Measurements from ENCODE around the gene TGIF1.

The TGIF1 gene

DNA sequence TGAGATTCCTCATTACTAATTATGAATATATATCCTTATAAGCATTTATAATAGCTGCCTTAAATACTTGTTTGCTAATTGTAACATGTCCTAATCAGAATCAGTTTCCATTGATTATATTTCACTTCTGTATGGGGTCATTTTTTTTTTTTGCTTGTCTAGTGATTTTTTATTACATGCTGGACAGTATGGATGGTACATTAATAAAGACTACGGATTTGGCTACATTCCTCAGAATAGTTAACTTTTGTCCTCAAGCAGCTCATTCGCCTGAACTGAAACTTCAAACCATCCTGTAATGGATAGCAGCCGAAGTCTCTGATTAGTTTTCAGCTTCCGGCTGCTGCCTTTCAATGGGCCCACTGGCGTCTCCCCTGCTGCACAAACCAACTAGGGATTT lies 11.7 kb downstream of the TGIF1 start:
- H3K14ac ChIP-seq (ENCODE audit: low read length in 2 of 2) = no peak overlapping the region
- H3K4me1 ChIP-seq (ENCODE audit: control insufficient read depth, insufficient read depth, low read depth, low read length) = peaks cover 6% of the 10 kb centered on the region
- no peak overlapping the region for H2BK15ac ChIP-seq (ENCODE audit: low read depth, poor library complexity, severe bottlenecking)
- no peak overlapping the region for H3K27ac ChIP-seq (ENCODE audit: low read length, poor library complexity, severe bottlenecking)
- no peak overlapping the region for H3K4me2 ChIP-seq (ENCODE audit: low read length, poor library complexity, severe bottlenecking)
- no peak for DNase-seq
- H2BK12ac ChIP-seq (ENCODE audit: low read length in 2 of 2) = no peak overlapping the region
- H3K18ac ChIP-seq (ENCODE audit: low read depth in 1 of 2, low read length in 2 of 2) = no peak overlapping the region
- H3K4ac ChIP-seq (ENCODE audit: low read depth in 1 of 2, low read length in 2 of 2) = no peak overlapping the region
- no peak overlapping the region for H4K91ac ChIP-seq (ENCODE audit: low read length)
- H2AFZ ChIP-seq (ENCODE audit: low read depth, low read length) = no peak overlapping the region
- H3K27me3 ChIP-seq (ENCODE audit: control insufficient read depth in 1 of 2, insufficient read depth in 1 of 2, low read length in 2 of 2) = no peaks in the 10 kb centered on the region
- H3K79me1 ChIP-seq (replicated peaks; ENCODE audit: low read length, poor library complexity, severe bottlenecking) = peaks cover 1% of the 10 kb centered on the region
- WGBS = 97% methylated on average over 5 of the region's 5 CpGs
- H3K9ac ChIP-seq (ENCODE audit: low read length) = no peak overlapping the region
- H3K9me3 ChIP-seq (ENCODE audit: control insufficient read depth, low read length) = peaks cover 22% of the 10 kb centered on the region
- H3K4me3 ChIP-seq (ENCODE audit: insufficient read depth in 1 of 2, low read depth in 1 of 2, low read length in 2 of 2) = no peak overlapping the region
- no peak overlapping the region for H4K8ac ChIP-seq (ENCODE audit: low read length)
- no peak overlapping the region for H2BK120ac ChIP-seq (ENCODE audit: low read depth, low read length)
- peaks cover 14 to 54% of the 10 kb centered on the region in 2 experiments for H3K36me3 ChIP-seq (ENCODE audit: control insufficient read depth in 1 of 2, insufficient read depth in 2 of 2, low read depth in 1 of 2, low read length in 2 of 2)
- no peak overlapping the region for H2BK5ac ChIP-seq (ENCODE audit: low read depth, low read length, poor library complexity, severe bottlenecking)
- H3K23ac ChIP-seq (ENCODE audit: low read length in 2 of 2) = no peak overlapping the region
- H2AK5ac ChIP-seq (ENCODE audit: low read length, severe bottlenecking) = no peak overlapping the region

DNA sequence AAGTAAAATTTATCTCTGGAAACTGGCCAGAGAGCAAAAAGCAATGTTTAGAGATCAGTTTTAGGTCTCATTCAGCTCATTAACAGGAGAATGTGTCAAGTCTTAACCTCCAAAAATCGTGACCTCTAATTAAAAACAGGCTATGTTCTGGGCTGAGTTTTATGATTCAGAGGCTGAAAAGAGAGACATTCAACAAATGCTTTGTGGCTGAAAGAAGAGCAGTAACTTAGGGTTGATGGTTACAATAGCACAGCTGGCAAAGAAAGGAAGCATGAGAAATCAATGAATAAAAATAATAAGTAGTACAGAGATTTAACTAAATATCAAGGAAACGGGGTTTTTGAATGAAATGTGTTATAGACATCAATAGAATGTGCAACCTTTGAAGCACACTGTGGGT lies 13.1 kb downstream of the TGIF1 start:
- H2BK15ac ChIP-seq (ENCODE audit: low read depth, poor library complexity, severe bottlenecking) = no peak overlapping the region
- peaks cover 22% of the 10 kb centered on the region for H3K9me3 ChIP-seq (ENCODE audit: control insufficient read depth, low read length)
- H4K8ac ChIP-seq (ENCODE audit: low read length) = no peak overlapping the region
- 100% methylated on average over 2 of the region's 2 CpGs for WGBS
- no peak overlapping the region for H3K4ac ChIP-seq (ENCODE audit: low read depth in 1 of 2, low read length in 2 of 2)
- H3K4me2 ChIP-seq (ENCODE audit: low read length, poor library complexity, severe bottlenecking) = no peak overlapping the region
- no peaks in the 10 kb centered on the region for H3K27me3 ChIP-seq (ENCODE audit: control insufficient read depth in 1 of 2, insufficient read depth in 1 of 2, low read length in 2 of 2)
- no peak overlapping the region for H3K23ac ChIP-seq (ENCODE audit: low read length in 2 of 2)
- H4K91ac ChIP-seq (ENCODE audit: low read length) = no peak overlapping the region
- no peak overlapping the region for H2BK120ac ChIP-seq (ENCODE audit: low read depth, low read length)
- H3K27ac ChIP-seq (ENCODE audit: low read length, poor library complexity, severe bottlenecking) = no peak overlapping the region
- no peak overlapping the region for H3K18ac ChIP-seq (ENCODE audit: low read depth in 1 of 2, low read length in 2 of 2)
- peak overlapping the region; percentile 50 for H3K9ac ChIP-seq (ENCODE audit: low read length)
- no peak overlapping the region for H2BK12ac ChIP-seq (ENCODE audit: low read length in 2 of 2)
- no peak for DNase-seq
- no peak overlapping the region for H2AFZ ChIP-seq (ENCODE audit: low read depth, low read length)
- peaks cover 1% of the 10 kb centered on the region for H3K79me1 ChIP-seq (replicated peaks; ENCODE audit: low read length, poor library complexity, severe bottlenecking)
- H3K14ac ChIP-seq (ENCODE audit: low read length in 2 of 2) = no peak overlapping the region
- peaks cover 8 to 43% of the 10 kb centered on the region in 2 experiments for H3K36me3 ChIP-seq (ENCODE audit: control insufficient read depth in 1 of 2, insufficient read depth in 2 of 2, low read depth in 1 of 2, low read length in 2 of 2)
- no peak overlapping the region for H3K4me3 ChIP-seq (ENCODE audit: insufficient read depth in 1 of 2, low read depth in 1 of 2, low read length in 2 of 2)
- no peak overlapping the region for H2BK5ac ChIP-seq (ENCODE audit: low read depth, low read length, poor library complexity, severe bottlenecking)
- H2AK5ac ChIP-seq (ENCODE audit: low read length, severe bottlenecking) = no peak overlapping the region
- no peaks in the 10 kb centered on the region for H3K4me1 ChIP-seq (ENCODE audit: control insufficient read depth, insufficient read depth, low read depth, low read length)

DNA sequence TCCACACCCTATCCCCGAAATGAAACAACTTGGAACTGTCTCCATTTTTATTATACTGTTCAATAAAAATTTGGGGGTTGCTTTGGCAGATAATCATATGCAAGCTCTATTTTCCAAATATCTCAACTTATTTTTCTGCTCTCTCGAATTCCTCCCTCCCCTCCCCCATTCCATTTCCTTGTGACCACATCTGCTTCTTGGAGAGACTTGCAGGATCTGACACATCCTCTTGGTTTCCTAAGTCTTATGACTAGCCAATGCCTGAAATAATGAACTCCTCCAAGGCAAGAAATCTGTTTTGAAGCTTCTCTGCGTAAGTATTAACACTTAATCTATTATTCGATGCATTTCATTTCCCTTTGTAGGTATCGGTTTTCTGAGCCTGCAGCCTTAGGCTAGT lies 16.1 kb downstream of the TGIF1 start:
- Histone ChIP-seq H3K4ac (ENCODE audit: low read depth in 1 of 2, low read length in 2 of 2) (no peak overlapping the region), H3K9ac (ENCODE audit: low read length) (peak overlapping the region; percentile 81), H3K4me1 (ENCODE audit: control insufficient read depth, insufficient read depth, low read depth, low read length) (peaks cover 2% of the 10 kb centered on the region), H3K9me3 (ENCODE audit: control insufficient read depth, low read length) (peaks cover 10% of the 10 kb centered on the region), H3K4me3 (ENCODE audit: insufficient read depth in 1 of 2, low read depth in 1 of 2, low read length in 2 of 2) (peak overlapping the region in 1 of 2 experiments; percentile 57), H4K91ac (ENCODE audit: low read length) (no peak overlapping the region), H2AK5ac (ENCODE audit: low read length, severe bottlenecking) (no peak overlapping the region), H4K8ac (ENCODE audit: low read length) (no peak overlapping the region), H3K27ac (ENCODE audit: low read length, poor library complexity, severe bottlenecking) (peak overlapping the region; percentile 37), H3K36me3 (ENCODE audit: control insufficient read depth in 1 of 2, insufficient read depth in 2 of 2, low read depth in 1 of 2, low read length in 2 of 2) (peaks cover 8 to 26% of the 10 kb centered on the region in 2 experiments), H3K79me1 (replicated peaks; ENCODE audit: low read length, poor library complexity, severe bottlenecking) (peaks cover under 1% of the 10 kb centered on the region), H2AFZ (ENCODE audit: low read depth, low read length) (no peak overlapping the region), H3K27me3 (ENCODE audit: control insufficient read depth in 1 of 2, insufficient read depth in 1 of 2, low read length in 2 of 2) (no peaks in the 10 kb centered on the region), H3K4me2 (ENCODE audit: low read length, poor library complexity, severe bottlenecking) (no peak overlapping the region), H2BK5ac (ENCODE audit: low read depth, low read length, poor library complexity, severe bottlenecking) (no peak overlapping the region), H2BK120ac (ENCODE audit: low read depth, low read length) (no peak overlapping the region), H3K14ac (ENCODE audit: low read length in 2 of 2) (no peak overlapping the region), H3K23ac (ENCODE audit: low read length in 2 of 2) (no peak overlapping the region), H2BK15ac (ENCODE audit: low read depth, poor library complexity, severe bottlenecking) (no peak overlapping the region), H3K18ac (ENCODE audit: low read depth in 1 of 2, low read length in 2 of 2) (peak overlapping the region in 1 of 2 experiments; percentile 75), H2BK12ac (ENCODE audit: low read length in 2 of 2) (no peak overlapping the region)
- peak; percentile 84 for DNase-seq
- WGBS = 58% methylated on average over 4 of the region's 5 CpGs

DNA sequence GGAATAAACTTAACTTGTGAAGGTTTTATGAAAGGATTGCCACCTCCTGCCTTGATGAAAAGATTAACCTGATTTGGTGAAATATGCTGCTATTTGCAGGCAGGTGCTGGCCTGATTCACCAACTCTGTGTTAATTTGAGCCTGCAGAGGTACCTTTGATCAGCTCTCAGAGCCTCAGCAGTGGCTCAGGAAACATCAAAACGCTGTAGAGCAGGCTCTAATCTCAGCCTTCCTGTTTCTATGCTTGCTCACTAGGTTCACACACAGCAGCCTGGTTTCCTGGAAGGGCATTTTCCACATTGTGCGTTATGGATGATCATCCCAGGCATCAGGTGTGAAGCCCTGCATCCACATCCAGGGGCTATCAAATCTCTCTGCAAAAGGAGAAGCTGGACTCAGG lies 16.9 kb downstream of the TGIF1 start:
- Histone ChIP-seq H3K4ac (ENCODE audit: low read depth in 1 of 2, low read length in 2 of 2) (no peak overlapping the region), H3K4me1 (ENCODE audit: control insufficient read depth, insufficient read depth, low read depth, low read length) (peaks cover 2% of the 10 kb centered on the region), H3K4me3 (ENCODE audit: insufficient read depth in 1 of 2, low read depth in 1 of 2, low read length in 2 of 2) (peak overlapping the region in 1 of 2 experiments; percentile 57), H3K79me1 (replicated peaks; ENCODE audit: low read length, poor library complexity, severe bottlenecking) (no peaks in the 10 kb centered on the region), H3K27me3 (ENCODE audit: control insufficient read depth in 1 of 2, insufficient read depth in 1 of 2, low read length in 2 of 2) (no peaks in the 10 kb centered on the region), H2BK120ac (ENCODE audit: low read depth, low read length) (no peak overlapping the region), H4K8ac (ENCODE audit: low read length) (no peak overlapping the region), H3K14ac (ENCODE audit: low read length in 2 of 2) (no peak overlapping the region), H3K27ac (ENCODE audit: low read length, poor library complexity, severe bottlenecking) (no peak overlapping the region), H3K9me3 (ENCODE audit: control insufficient read depth, low read length) (peaks cover 3% of the 10 kb centered on the region), H2BK15ac (ENCODE audit: low read depth, poor library complexity, severe bottlenecking) (no peak overlapping the region), H2BK5ac (ENCODE audit: low read depth, low read length, poor library complexity, severe bottlenecking) (no peak overlapping the region), H4K91ac (ENCODE audit: low read length) (no peak overlapping the region), H3K4me2 (ENCODE audit: low read length, poor library complexity, severe bottlenecking) (no peak overlapping the region), H3K18ac (ENCODE audit: low read depth in 1 of 2, low read length in 2 of 2) (no peak overlapping the region), H2AK5ac (ENCODE audit: low read length, severe bottlenecking) (no peak overlapping the region), H3K23ac (ENCODE audit: low read length in 2 of 2) (no peak overlapping the region), H2BK12ac (ENCODE audit: low read length in 2 of 2) (peak overlapping the region in 1 of 2 experiments; percentile 15), H2AFZ (ENCODE audit: low read depth, low read length) (no peak overlapping the region), H3K36me3 (ENCODE audit: control insufficient read depth in 1 of 2, insufficient read depth in 2 of 2, low read depth in 1 of 2, low read length in 2 of 2) (peaks cover 6 to 18% of the 10 kb centered on the region in 2 experiments), H3K9ac (ENCODE audit: low read length) (peak overlapping the region; percentile 81)
- 12% methylated on average over 2 of the region's 2 CpGs for WGBS
- no peak for DNase-seq
